ENCODE results near the gene CACNA1I.

CACNA1I gene

GRCh38 chr22:39719559-39720450 is 149.3 kb downstream of the CACNA1I start:
- no peak for ATAC-seq
- no peak overlapping the region for H3K27ac Mint-ChIP-seq
- H3K4me1 Mint-ChIP-seq, result peaks cover 7% of the 10 kb centered on the region
- H3K9me3 Mint-ChIP-seq, result no peaks in the 10 kb centered on the region
- H3K27me3 Mint-ChIP-seq, result peaks cover 9% of the 10 kb centered on the region
- no peak for DNase-seq
- no peak overlapping the region for H3K4me3 Mint-ChIP-seq

- Mint-ChIP-seq H3K9me3 (no peaks in the 10 kb centered on the region), H3K27me3 (peaks cover 9% of the 10 kb centered on the region), H3K4me3 (no peak overlapping the region), H3K27ac (no peak overlapping the region), H3K4me1 (peaks cover 7% of the 10 kb centered on the region)
- peak; percentile 76 for ATAC-seq
- no peak for DNase-seq
Measured at GRCh38 chr22:39721206-39722031, 150.9 kb downstream of the CACNA1I start.

- Mint-ChIP-seq H3K27me3 (peaks cover 9% of the 10 kb centered on the region), H3K27ac (peak overlapping the region in 1 of 2 donors; percentile 30), H3K4me1 (peaks cover 7% of the 10 kb centered on the region), H3K9me3 (no peaks in the 10 kb centered on the region), H3K4me3 (no peak overlapping the region)
- DNase-seq, result no peak
- ATAC-seq, result no peak
Measured at GRCh38 chr22:39722032-39722325, 151.4 kb downstream of the CACNA1I start.

- no peak for DNase-seq
- H3K4me1 Mint-ChIP-seq, result peaks cover 7% of the 10 kb centered on the region
- no peaks in the 10 kb centered on the region for H3K9me3 Mint-ChIP-seq
- H3K27ac Mint-ChIP-seq, result no peak overlapping the region
- H3K4me3 Mint-ChIP-seq, result no peak overlapping the region
- ATAC-seq, result no peak
- H3K27me3 Mint-ChIP-seq, result peaks cover 14% of the 10 kb centered on the region
Measured at GRCh38 chr22:39722501-39722900, 151.9 kb downstream of the CACNA1I start.

GRCh38 chr22:39723463-39723862 is 152.9 kb downstream of the CACNA1I start:
- ATAC-seq (no peak), DNase-seq (no peak)
- H3K4me3 Mint-ChIP-seq, result no peak overlapping the region
- peaks cover 17% of the 10 kb centered on the region for H3K27me3 Mint-ChIP-seq
- no peaks in the 10 kb centered on the region for H3K9me3 Mint-ChIP-seq
- H3K4me1 Mint-ChIP-seq, result peaks cover 7% of the 10 kb centered on the region
- H3K27ac Mint-ChIP-seq, result peak overlapping the region in 1 of 2 donors; percentile 30

- Mint-ChIP-seq H3K4me1 (peaks cover 7% of the 10 kb centered on the region), H3K4me3 (no peak overlapping the region), H3K9me3 (no peaks in the 10 kb centered on the region), H3K27ac (no peak overlapping the region), H3K27me3 (peaks cover 17% of the 10 kb centered on the region)
- ATAC-seq, result no peak
- DNase-seq, result no peak
Measured at GRCh38 chr22:39723899-39724351, 153.4 kb downstream of the CACNA1I start.

- Mint-ChIP-seq H3K9me3 (no peaks in the 10 kb centered on the region), H3K27me3 (peaks cover 17% of the 10 kb centered on the region), H3K4me3 (no peak overlapping the region), H3K4me1 (peaks cover 4% of the 10 kb centered on the region), H3K27ac (no peak overlapping the region)
- no peak for DNase-seq
- ATAC-seq, result no peak
Measured at GRCh38 chr22:39724390-39724789, 153.8 kb downstream of the CACNA1I start.

GRCh38 chr22:39724857-39725256 is 154.3 kb downstream of the CACNA1I start:
- no peaks in the 10 kb centered on the region for H3K9me3 Mint-ChIP-seq
- DNase-seq, result no peak
- H3K4me1 Mint-ChIP-seq, result no peaks in the 10 kb centered on the region
- no peak for ATAC-seq
- H3K4me3 Mint-ChIP-seq, result no peak overlapping the region
- no peak overlapping the region for H3K27ac Mint-ChIP-seq
- peaks cover 17% of the 10 kb centered on the region for H3K27me3 Mint-ChIP-seq

- no peaks in the 10 kb centered on the region for H3K9me3 Mint-ChIP-seq
- H3K4me1 Mint-ChIP-seq, result no peaks in the 10 kb centered on the region
- no peak overlapping the region for H3K27ac Mint-ChIP-seq
- H3K4me3 Mint-ChIP-seq, result no peak overlapping the region
- DNase-seq, result no peak
- no peak for ATAC-seq
- H3K27me3 Mint-ChIP-seq, result peaks cover 12% of the 10 kb centered on the region
Measured at GRCh38 chr22:39725351-39726035, 154.9 kb downstream of the CACNA1I start.

- Mint-ChIP-seq H3K27ac (no peak overlapping the region), H3K9me3 (no peaks in the 10 kb centered on the region), H3K27me3 (peaks cover 8% of the 10 kb centered on the region), H3K4me3 (no peak overlapping the region), H3K4me1 (no peaks in the 10 kb centered on the region)
- no peak for ATAC-seq
- no peak for DNase-seq
Measured at GRCh38 chr22:39727541-39727940, 157.0 kb downstream of the CACNA1I start.

- DNase-seq (no peak), ATAC-seq (no peak)
- no peaks in the 10 kb centered on the region for H3K4me1 Mint-ChIP-seq
- no peaks in the 10 kb centered on the region for H3K9me3 Mint-ChIP-seq
- no peak overlapping the region for H3K4me3 Mint-ChIP-seq
- H3K27ac Mint-ChIP-seq, result peak overlapping the region in 1 of 2 donors; percentile 35
- peaks cover 8% of the 10 kb centered on the region for H3K27me3 Mint-ChIP-seq
Measured at GRCh38 chr22:39728236-39728860, 157.8 kb downstream of the CACNA1I start.

GRCh38 chr22:39729141-39729934 is 158.8 kb downstream of the CACNA1I start:
- no peak for ATAC-seq
- peak overlapping the region in 1 of 2 donors; percentile 23 for H3K27ac Mint-ChIP-seq
- no peak overlapping the region for H3K4me3 Mint-ChIP-seq
- H3K27me3 Mint-ChIP-seq, result peaks cover 8% of the 10 kb centered on the region
- no peaks in the 10 kb centered on the region for H3K4me1 Mint-ChIP-seq
- no peak for DNase-seq
- H3K9me3 Mint-ChIP-seq, result no peaks in the 10 kb centered on the region

- no peak overlapping the region for H3K4me3 Mint-ChIP-seq
- no peak for ATAC-seq
- H3K9me3 Mint-ChIP-seq, result no peaks in the 10 kb centered on the region
- H3K27ac Mint-ChIP-seq, result no peak overlapping the region
- peaks cover 17% of the 10 kb centered on the region for H3K27me3 Mint-ChIP-seq
- no peak for DNase-seq
- H3K4me1 Mint-ChIP-seq, result no peaks in the 10 kb centered on the region
Measured at GRCh38 chr22:39731481-39731880, 160.9 kb downstream of the CACNA1I start.

GRCh38 chr22:39731881-39732555 is 161.5 kb downstream of the CACNA1I start:
- Mint-ChIP-seq H3K27me3 (peaks cover 16% of the 10 kb centered on the region), H3K4me3 (no peak overlapping the region)

More at GRCh38 chr22:39731881-39732555, 161.5 kb downstream of the CACNA1I start:
- Mint-ChIP-seq H3K27ac (no peak overlapping the region), H3K4me1 (no peaks in the 10 kb centered on the region), H3K9me3 (no peaks in the 10 kb centered on the region)
- ATAC-seq, result no peak
- DNase-seq, result no peak

Measured in stimulated activated naive CD8-positive, alpha-beta T cell treated with anti-CD3 and anti-CD28 coated beads, Interleukin-15, amount 100 ng/mL, for 72 hours (primary cell).